ENCODE measurements around the gene GPR78. TPM values are rescaled to one million over a fixed set of nuclear protein-coding genes. Genes with fewer than 3 reads are reported as not detected.
A peak's percentile ranks its signal among the peaks of the same experiment; 100 is the strongest.

The GPR78 gene
- total RNA-seq, 1 donor from 2014 or later, result 0.97 TPM

- Mint-ChIP-seq H3K9me3 (no peaks in the 10 kb centered on the region), H3K27ac (no peak overlapping the region)
Observed at GRCh38 chr4:8559524-8560264, 20.5 kb upstream of the GPR78 start.

GRCh38 chr4:8560265-8561047, 19.7 kb upstream of the GPR78 start:
- Mint-ChIP-seq H3K4me1 (ENCODE audit: unreplicated experiment) (peaks cover 6% of the 10 kb centered on the region), H3K27ac (no peak overlapping the region), H3K36me3 (no peaks in the 10 kb centered on the region), H3K9me3 (no peaks in the 10 kb centered on the region), H3K4me3 (no peak overlapping the region), H3K27me3 (no peaks in the 10 kb centered on the region)
- DNase-seq (ENCODE audit: extremely low spot score, unreplicated experiment), result no peak
- TF ChIP-seq CTCF (conservative IDR thresholded peaks at IDR 0.05), result no peak

More at GRCh38 chr4:8559524-8560264, 20.5 kb upstream of the GPR78 start:
- TF ChIP-seq CTCF (conservative IDR thresholded peaks at IDR 0.05), result no peak
- peaks cover 6% of the 10 kb centered on the region for H3K4me1 Mint-ChIP-seq (ENCODE audit: unreplicated experiment)
- no peak for DNase-seq (ENCODE audit: extremely low spot score, unreplicated experiment)
- no peaks in the 10 kb centered on the region for H3K36me3 Mint-ChIP-seq
- H3K4me3 Mint-ChIP-seq, result no peak overlapping the region
- no peaks in the 10 kb centered on the region for H3K27me3 Mint-ChIP-seq

- DNase-seq (ENCODE audit: extremely low spot score, unreplicated experiment), result no peak
- Mint-ChIP-seq H3K27me3 (peaks cover 4% of the 10 kb centered on the region), H3K4me3 (no peak overlapping the region), H3K9me3 (no peaks in the 10 kb centered on the region), H3K36me3 (no peaks in the 10 kb centered on the region), H3K27ac (no peak overlapping the region), H3K4me1 (ENCODE audit: unreplicated experiment) (peaks cover 12% of the 10 kb centered on the region)
- TF ChIP-seq CTCF (conservative IDR thresholded peaks at IDR 0.05), result no peak
Observed at GRCh38 chr4:8564595-8564994, 15.6 kb upstream of the GPR78 start.

- H3K4me1 Mint-ChIP-seq (ENCODE audit: unreplicated experiment), result peaks cover 7% of the 10 kb centered on the region
- H3K9me3 Mint-ChIP-seq, result no peaks in the 10 kb centered on the region
- H3K4me3 Mint-ChIP-seq, result peak overlapping the region; percentile 41
- no peaks in the 10 kb centered on the region for H3K36me3 Mint-ChIP-seq
- TF ChIP-seq CTCF (conservative IDR thresholded peaks at IDR 0.05), result no peak
- peaks cover 4% of the 10 kb centered on the region for H3K27me3 Mint-ChIP-seq
- no peak for DNase-seq (ENCODE audit: extremely low spot score, unreplicated experiment)
- peak overlapping the region; percentile 67 for H3K27ac Mint-ChIP-seq
Observed at GRCh38 chr4:8568068-8568668, 12.0 kb upstream of the GPR78 start.

GRCh38 chr4:8570201-8570600, 10.0 kb upstream of the GPR78 start:
- TF ChIP-seq CTCF (conservative IDR thresholded peaks at IDR 0.05), result no peak
- Mint-ChIP-seq H3K27ac (no peak overlapping the region), H3K4me1 (ENCODE audit: unreplicated experiment) (peaks cover 7% of the 10 kb centered on the region), H3K9me3 (no peaks in the 10 kb centered on the region), H3K27me3 (peaks cover 4% of the 10 kb centered on the region), H3K4me3 (no peak overlapping the region), H3K36me3 (no peaks in the 10 kb centered on the region)
- DNase-seq (ENCODE audit: extremely low spot score, unreplicated experiment), result no peak
